ENCODE data around the gene ATIC. TPM values are rescaled to one million over a fixed set of nuclear protein-coding genes. Genes with fewer than 3 reads are reported as not detected.

Gene ATIC
- total and polyA plus RNA-seq, 11 donors: 16.8 to 108 (median 49.6) TPM

DNA sequence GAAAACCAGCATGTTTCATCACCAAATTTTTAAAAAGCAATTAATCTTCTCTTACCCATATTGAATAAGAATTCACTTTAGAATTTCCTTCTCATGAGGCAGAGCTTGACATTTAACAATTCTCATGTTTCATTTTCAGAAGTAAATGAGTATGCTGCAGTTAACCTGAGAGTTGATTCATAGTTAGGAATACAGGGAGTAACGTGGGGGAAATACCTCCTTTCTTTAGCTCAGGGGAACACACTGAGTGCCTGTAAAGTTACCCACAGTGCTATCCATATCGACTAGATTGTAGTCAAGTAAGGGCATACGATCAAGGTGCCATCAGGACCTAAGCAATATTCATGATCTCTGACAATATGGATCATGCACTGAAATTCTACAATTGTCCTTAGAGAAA, 38.9 kb upstream of the ATIC start:
- H3K27ac ChIP-seq: no peak overlapping the region
- no peaks in the 10 kb centered on the region for H3K9me3 ChIP-seq
- TF ChIP-seq POLR2A (IDR thresholded peaks at IDR 0.05): no peak
- TF ChIP-seq, protein P1, sequence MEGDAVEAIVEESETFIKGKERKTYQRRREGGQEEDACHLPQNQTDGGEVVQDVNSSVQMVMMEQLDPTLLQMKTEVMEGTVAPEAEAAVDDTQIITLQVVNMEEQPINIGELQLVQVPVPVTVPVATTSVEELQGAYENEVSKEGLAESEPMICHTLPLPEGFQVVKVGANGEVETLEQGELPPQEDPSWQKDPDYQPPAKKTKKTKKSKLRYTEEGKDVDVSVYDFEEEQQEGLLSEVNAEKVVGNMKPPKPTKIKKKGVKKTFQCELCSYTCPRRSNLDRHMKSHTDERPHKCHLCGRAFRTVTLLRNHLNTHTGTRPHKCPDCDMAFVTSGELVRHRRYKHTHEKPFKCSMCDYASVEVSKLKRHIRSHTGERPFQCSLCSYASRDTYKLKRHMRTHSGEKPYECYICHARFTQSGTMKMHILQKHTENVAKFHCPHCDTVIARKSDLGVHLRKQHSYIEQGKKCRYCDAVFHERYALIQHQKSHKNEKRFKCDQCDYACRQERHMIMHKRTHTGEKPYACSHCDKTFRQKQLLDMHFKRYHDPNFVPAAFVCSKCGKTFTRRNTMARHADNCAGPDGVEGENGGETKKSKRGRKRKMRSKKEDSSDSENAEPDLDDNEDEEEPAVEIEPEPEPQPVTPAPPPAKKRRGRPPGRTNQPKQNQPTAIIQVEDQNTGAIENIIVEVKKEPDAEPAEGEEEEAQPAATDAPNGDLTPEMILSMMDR (IDR thresholded peaks at IDR 0.05): no peak
- peaks cover 0 to 6% (median 0%) of the 10 kb centered on the region in 12 donors for H3K4me1 ChIP-seq
- no peaks in the 10 kb centered on the region for H3K36me3 ChIP-seq
- intact Hi-C loops (cut with DNase I): loop anchor here in 3 of 10 donors (5.0 to 10.0 kb wide), 4 partner anchors 306 to 1468 kb away; no protein-coding TSS in a partner anchor
- H3K27me3 ChIP-seq: peaks cover 0 to 2% (median 0%) of the 10 kb centered on the region in 9 donors
- no peak overlapping the region for H3K4me3 ChIP-seq
- DNase-seq: no peak
- WGBS, 4 donors: 83 to 92% (median 87%) methylated on average over 3 of the region's 3 CpGs
- ATAC-seq: no peak

DNA sequence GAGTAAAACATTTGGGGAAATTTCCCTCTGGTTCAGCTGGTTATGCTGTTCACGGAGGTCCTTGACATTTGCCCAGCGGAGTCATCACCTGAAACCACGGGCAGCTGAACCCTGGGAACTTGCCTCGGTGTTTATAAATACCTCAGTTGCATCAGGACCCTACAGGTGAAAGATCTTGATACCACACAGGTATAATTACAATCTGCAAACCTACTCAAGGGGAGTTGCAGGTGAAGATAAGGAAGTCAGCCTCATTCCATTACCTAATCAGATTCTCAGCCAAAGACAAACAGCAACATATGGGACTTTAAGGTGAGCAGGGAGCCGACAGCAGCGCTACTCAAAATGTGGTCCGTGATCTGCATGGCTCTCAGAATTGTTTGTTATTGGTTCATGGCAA, 37.0 kb upstream of the ATIC start:
- H3K27me3 ChIP-seq: peaks cover 0 to 2% (median 0%) of the 10 kb centered on the region in 9 donors
- ATAC-seq (no peak), DNase-seq (no peak)
- no peaks in the 10 kb centered on the region for H3K36me3 ChIP-seq
- H3K9me3 ChIP-seq: no peaks in the 10 kb centered on the region
- TF ChIP-seq, protein P1 (IDR thresholded peaks at IDR 0.05): no peak
- no peak for TF ChIP-seq POLR2A (IDR thresholded peaks at IDR 0.05)
- 84 to 88% (median 87%) methylated on average over 7 of the region's 7 CpGs for WGBS, 4 donors
- no peaks in the 10 kb centered on the region for H3K4me1 ChIP-seq
- no peak overlapping the region for H3K27ac ChIP-seq
- no peak overlapping the region for H3K4me3 ChIP-seq
- intact Hi-C loops (cut with DNase I): loop anchor here in 3 of 10 donors (5.0 to 10.0 kb wide), 4 partner anchors 308 to 1470 kb away; no protein-coding TSS in a partner anchor

DNA sequence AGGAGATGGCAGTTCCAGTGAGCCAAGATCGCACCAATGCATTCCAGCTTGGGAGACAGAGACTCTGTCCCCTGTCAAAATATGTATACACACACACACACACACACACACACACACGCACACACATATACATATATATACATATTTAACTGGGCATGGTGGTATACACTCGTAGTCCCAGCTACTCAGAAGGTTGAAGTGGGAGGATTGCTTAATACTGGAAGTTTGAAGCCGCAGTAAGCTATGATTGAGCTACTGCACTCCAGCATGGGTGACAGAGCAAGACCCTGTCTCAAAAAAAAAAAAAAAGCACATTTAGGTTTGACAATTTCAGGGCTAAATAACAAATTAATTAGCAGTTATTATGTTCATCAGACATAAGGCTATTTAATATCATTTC, 36.0 kb upstream of the ATIC start:
- ATAC-seq (no peak), DNase-seq (no peak)
- Histone ChIP-seq H3K9me3 (no peaks in the 10 kb centered on the region), H3K4me1 (no peaks in the 10 kb centered on the region), H3K4me3 (no peak overlapping the region), H3K36me3 (no peaks in the 10 kb centered on the region), H3K27me3 (peaks cover 0 to 2% (median 0%) of the 10 kb centered on the region in 9 donors), H3K27ac (no peak overlapping the region)
- intact Hi-C loops (cut with DNase I): loop anchor here in 2 of 10 donors (10.0 kb wide), 2 partner anchors 321 to 1471 kb away; no protein-coding TSS in a partner anchor
- WGBS, 4 donors: 71 to 85% (median 74%) methylated on average over 4 of the region's 4 CpGs
- TF ChIP-seq, protein P1 (IDR thresholded peaks at IDR 0.05): no peak
- no peak for TF ChIP-seq POLR2A (IDR thresholded peaks at IDR 0.05)

DNA sequence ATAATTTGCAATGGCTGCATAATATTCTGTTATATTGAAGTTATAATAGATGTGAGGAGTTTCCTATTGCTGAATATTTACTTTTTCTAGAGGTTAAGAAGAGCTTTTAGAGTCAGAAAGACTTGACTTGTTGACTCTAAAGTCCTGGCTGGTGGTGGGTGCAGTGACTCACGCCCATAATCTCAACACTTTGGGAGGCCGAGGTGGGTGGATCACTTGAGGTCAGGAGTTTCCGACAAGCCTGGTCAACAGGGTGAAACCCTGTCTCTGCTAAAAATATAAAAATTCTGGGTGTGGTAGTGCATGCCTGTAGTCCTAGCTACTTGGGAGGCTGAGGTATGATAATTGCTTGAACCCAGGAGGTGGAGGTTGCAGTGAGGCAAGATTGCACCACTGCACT, 33.9 kb upstream of the ATIC start:
- 59 to 75% (median 67%) methylated on average over 3 of the region's 3 CpGs for WGBS, 4 donors
- H3K36me3 ChIP-seq: no peaks in the 10 kb centered on the region
- H3K4me3 ChIP-seq: no peak overlapping the region
- no peak for TF ChIP-seq POLR2A (IDR thresholded peaks at IDR 0.05)
- TF ChIP-seq, protein P1 (IDR thresholded peaks at IDR 0.05): no peak
- intact Hi-C loops (cut with DNase I): loop anchor here in 2 of 10 donors (10.0 kb wide), 2 partner anchors 323 to 1473 kb away; no protein-coding TSS in a partner anchor
- DNase-seq (no peak), ATAC-seq (no peak)
- no peaks in the 10 kb centered on the region for H3K4me1 ChIP-seq
- H3K27ac ChIP-seq: no peak overlapping the region
- no peaks in the 10 kb centered on the region for H3K9me3 ChIP-seq
- H3K27me3 ChIP-seq: peaks cover 0 to 2% (median 0%) of the 10 kb centered on the region in 9 donors

Data from heart left ventricle (tissue), 16 donors.